Activated T-cell treated with anti-CD3 and anti-CD28 coated beads, Interleukin-2, amount 50 U/mL, for 4 hours (primary cell): ENCODE data around the gene DEFB131A. TPM values are rescaled to one million over a fixed set of nuclear protein-coding genes. Genes with fewer than 3 reads are reported as not detected.
"Not testable (repeated sequence)": the region's sequence is repeated elsewhere in the genome, so short reads cannot be mapped to it uniquely, and the experiment has no call there.

ENCODE experiments used
- ATAC-seq, 2 donors: fragments of 200-7000 bp; cut with Tn5 transposase; one replicate each; pipeline ENCODE4 v1.10.0; 2021
- DNase-seq: peaks from one replicate; pipeline ENCODE4 v3.0.0-alpha.2; 2020
- H3K27me3 Mint-ChIP-seq: one replicate; pipeline ENCODE4 v1.8.0; 2021; ENCODE audit warnings: low read depth, mixed read lengths
- H3K36me3 Mint-ChIP-seq: one replicate; pipeline ENCODE4 v1.8.0; 2022; ENCODE audit warnings: mixed read lengths; ENCODE audit not compliant: insufficient read depth
- H3K4me1 Mint-ChIP-seq: one replicate; pipeline ENCODE4 v1.8.0; 2021; ENCODE audit warnings: low read depth, mixed read lengths
- H3K4me3 Mint-ChIP-seq: one replicate; pipeline ENCODE4 v1.8.0; 2021; ENCODE audit warnings: mild to moderate bottlenecking, moderate library complexity, mixed read lengths
- H3K9me3 Mint-ChIP-seq: one replicate; pipeline ENCODE4 v1.8.0; 2021; ENCODE audit warnings: mixed read lengths
- total RNA-seq, 3 donors: library from RNA; stranded (reverse); gene quantifications; one replicate each; pipeline ENCODE4 v1.2.1, GENCODE V29; 2021

Gene DEFB131A, protein sequence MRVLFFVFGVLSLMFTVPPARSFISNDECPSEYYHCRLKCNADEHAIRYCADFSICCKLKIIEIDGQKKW
- not detected for total RNA-seq

GRCh38 chr4:9444114-9444513, at the start of gene DEFB131A:
TSS of gene DEFB131A (plus strand) at chr4:9444414. CDS start at chr4:9444534, 120 bp downstream.
- not testable (repeated sequence) for DNase-seq, H3K4me1 Mint-ChIP-seq, H3K36me3 Mint-ChIP-seq, H3K9me3 Mint-ChIP-seq, H3K4me3 Mint-ChIP-seq, H3K27me3 Mint-ChIP-seq, ATAC-seq

- not testable (repeated sequence) for DNase-seq, H3K9me3 Mint-ChIP-seq, H3K36me3 Mint-ChIP-seq, H3K27me3 Mint-ChIP-seq, ATAC-seq, H3K4me3 Mint-ChIP-seq, H3K4me1 Mint-ChIP-seq
Measured at GRCh38 chr4:9405774-9406173, 38.4 kb upstream of the DEFB131A start.

DNA sequence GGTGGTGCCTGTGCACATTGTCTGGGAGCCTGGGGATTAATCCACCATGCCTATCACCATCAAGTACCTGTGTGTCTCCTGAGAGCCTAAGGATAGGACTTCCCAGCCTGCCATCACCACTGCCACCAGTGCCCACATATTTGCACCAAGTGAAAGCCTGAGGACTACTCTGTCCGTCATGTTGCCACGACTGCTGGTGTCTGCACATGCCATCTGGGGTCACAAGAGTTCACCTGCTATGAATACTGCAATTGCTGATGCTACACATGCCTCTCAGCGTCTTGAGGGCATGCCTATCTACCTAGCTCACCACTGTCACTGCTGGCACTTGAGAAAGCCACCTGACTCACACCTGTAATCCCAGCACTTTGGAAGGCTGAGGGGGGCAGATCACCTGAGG, 37.7 kb upstream of the DEFB131A start:
- not testable (repeated sequence) for H3K4me3 Mint-ChIP-seq, H3K36me3 Mint-ChIP-seq, ATAC-seq, H3K4me1 Mint-ChIP-seq, H3K27me3 Mint-ChIP-seq, H3K9me3 Mint-ChIP-seq, DNase-seq

- no peaks in the 10 kb centered on the region for H3K4me1 Mint-ChIP-seq
Measured at GRCh38 chr4:9409793-9410192, 34.4 kb upstream of the DEFB131A start.

DNA sequence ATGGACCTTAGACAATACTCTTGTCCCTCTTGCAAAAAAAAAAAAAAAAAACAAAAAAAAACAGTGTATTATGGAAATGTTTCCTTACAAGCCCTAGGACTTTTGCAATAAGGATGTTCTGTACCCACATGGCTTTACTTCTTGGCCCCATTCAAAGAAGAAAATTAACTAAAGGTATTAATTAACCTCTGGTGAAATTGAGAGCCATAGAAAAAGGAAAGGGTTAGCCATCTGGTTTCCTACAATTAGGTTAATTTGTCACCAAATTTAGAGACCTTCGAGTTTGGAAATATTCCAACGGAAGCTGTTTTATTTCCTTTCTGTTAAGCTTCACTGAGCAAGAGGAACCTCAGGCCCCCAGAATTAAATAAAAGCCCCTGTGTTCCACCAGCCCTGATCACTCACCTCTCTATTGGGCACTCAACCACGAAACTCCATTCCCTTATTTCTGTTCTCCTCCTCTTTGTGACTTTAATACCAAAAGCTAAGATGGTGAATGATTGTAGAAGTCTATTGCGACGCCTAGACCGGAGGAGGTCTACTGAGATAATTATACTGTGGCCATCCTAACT, 22.2 kb upstream of the DEFB131A start:
- not testable (repeated sequence) for ATAC-seq, H3K36me3 Mint-ChIP-seq, H3K4me1 Mint-ChIP-seq, H3K27me3 Mint-ChIP-seq, DNase-seq, H3K9me3 Mint-ChIP-seq, H3K4me3 Mint-ChIP-seq

More at GRCh38 chr4:9409793-9410192, 34.4 kb upstream of the DEFB131A start:
- Mint-ChIP-seq H3K9me3 (peaks cover 13% of the 10 kb centered on the region), H3K27me3 (peaks cover 2% of the 10 kb centered on the region), H3K4me3 (no peak overlapping the region), H3K36me3 (no peaks in the 10 kb centered on the region)
- no peak for ATAC-seq
- no peak for DNase-seq

DNA sequence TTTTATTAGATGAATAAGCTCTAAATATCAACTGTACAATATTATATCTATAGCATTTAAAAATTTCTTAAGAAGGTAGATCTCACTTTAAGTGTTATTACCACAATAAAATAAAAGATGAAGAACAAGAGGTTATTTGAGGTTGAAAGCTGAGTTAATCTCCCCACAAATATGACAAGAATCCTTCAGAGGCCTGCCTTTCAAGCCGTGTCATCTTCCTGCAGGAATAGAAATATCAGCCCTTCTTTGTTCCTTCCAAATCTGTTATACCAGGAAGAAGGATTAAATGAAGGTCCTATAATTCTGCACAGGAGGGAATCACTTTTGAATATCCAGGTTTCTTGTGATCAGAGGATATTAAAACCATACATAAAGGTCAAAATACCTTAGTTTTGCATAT, 18.3 kb upstream of the DEFB131A start:
- H3K9me3 Mint-ChIP-seq, ATAC-seq, H3K4me1 Mint-ChIP-seq, H3K36me3 Mint-ChIP-seq, H3K4me3 Mint-ChIP-seq, DNase-seq, H3K27me3 Mint-ChIP-seq: not testable (repeated sequence)

DNA sequence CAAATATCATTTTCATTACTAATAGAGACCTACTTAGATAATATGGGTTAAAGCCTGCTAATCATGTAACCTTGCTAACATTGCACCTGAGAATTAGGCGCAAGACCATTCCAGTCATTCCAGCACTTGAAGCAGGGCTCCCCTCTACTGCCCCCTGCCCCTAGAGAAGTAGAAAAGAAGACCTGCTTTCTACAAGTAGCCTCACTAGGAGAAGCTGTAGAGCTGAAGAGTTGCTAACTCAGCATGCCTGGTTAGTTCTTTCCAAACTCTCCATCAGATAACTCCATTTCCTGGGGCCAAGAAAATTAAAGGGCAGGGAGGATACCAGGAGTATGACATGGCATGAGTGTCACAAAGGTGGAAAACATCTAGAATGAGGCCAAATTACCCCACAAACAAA, 14.2 kb upstream of the DEFB131A start:
- H3K36me3 Mint-ChIP-seq, H3K27me3 Mint-ChIP-seq, ATAC-seq, H3K9me3 Mint-ChIP-seq, H3K4me1 Mint-ChIP-seq, DNase-seq, H3K4me3 Mint-ChIP-seq: not testable (repeated sequence)

DNA sequence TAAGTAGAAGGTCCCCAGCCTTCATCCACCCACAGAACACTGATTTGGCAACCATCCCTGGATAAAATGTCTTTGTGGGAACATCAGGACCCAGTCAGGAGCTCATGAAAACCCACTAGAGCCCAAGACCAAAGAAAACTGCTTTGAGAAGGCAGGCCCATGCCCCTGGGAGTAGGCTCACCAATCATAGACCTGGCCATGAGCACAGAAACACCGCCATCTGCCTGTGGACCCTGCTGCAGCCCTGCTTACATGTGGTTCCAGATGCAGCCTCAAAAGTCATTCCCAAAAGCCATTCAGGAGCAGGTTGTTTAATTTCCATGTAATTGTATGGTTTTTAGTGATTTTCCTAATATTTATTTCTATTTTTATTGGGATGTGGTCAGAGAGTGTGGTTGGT, 10.9 kb upstream of the DEFB131A start:
- DNase-seq, H3K4me1 Mint-ChIP-seq, H3K36me3 Mint-ChIP-seq, H3K4me3 Mint-ChIP-seq, ATAC-seq, H3K27me3 Mint-ChIP-seq, H3K9me3 Mint-ChIP-seq: not testable (repeated sequence)

DNA sequence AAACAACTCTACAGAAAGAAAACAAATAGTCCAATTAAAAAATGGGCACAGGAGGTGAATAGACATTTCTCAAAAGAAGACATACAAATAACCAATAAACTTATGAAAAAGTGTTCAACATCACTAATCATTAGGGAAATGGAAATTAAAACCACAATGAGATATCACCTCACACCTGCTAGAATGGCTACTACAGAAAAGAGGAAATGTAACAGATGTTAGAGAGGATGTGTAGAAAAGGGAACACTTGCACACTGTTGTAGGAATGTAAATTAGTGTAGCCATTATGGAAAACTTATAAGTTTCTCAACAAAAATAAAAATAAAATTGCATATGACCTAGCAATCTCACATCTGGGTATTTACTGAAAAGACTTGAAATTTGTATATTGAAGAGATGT, 7.5 kb upstream of the DEFB131A start:
- H3K27me3 Mint-ChIP-seq, result not testable (repeated sequence)

DNA sequence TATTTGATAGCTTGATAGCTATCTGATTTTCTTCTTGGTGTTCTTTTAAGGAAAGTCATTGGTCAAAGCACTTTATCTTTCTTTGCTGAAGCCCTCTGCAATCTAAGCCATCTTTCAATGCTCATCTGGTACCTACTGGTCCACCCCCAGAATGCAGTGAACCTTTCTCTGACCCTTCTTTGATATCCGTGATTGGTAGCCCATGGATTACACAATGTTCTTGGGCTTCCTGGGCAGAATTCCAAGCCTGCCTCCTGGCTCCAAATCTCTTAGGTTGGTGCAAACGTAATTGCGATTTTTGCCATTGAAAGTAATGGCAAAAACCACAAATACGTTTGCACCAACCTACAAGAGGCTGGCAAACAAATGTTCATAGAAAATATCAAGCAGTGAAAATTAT, 1.9 kb upstream of the DEFB131A start:
- not testable (repeated sequence) for ATAC-seq, H3K36me3 Mint-ChIP-seq, H3K9me3 Mint-ChIP-seq, H3K27me3 Mint-ChIP-seq, H3K4me3 Mint-ChIP-seq, H3K4me1 Mint-ChIP-seq, DNase-seq

More for the DNA sequence above, 7.5 kb upstream of the DEFB131A start:
- not testable (repeated sequence) for H3K4me1 Mint-ChIP-seq, ATAC-seq, DNase-seq, H3K36me3 Mint-ChIP-seq, H3K4me3 Mint-ChIP-seq, H3K9me3 Mint-ChIP-seq

DNA sequence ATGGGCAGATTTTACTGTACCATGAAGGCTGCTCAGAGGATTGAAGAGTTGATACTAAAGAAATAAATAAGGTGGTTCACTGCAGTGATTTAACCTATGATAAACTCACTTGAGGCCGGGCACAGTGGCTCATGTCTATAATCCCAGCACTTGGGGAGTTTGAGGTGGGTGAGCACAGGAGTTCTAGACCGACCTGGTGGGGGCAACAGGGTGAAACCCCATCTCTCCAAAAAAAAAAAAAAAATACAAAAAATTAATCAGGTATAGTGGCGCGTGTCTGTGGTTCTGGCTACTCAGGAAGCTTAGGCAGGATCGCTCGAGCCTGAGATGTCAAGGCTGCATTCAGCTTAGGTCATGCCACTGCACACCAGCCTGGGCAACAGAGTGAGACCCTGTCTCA, 467 bp downstream of the DEFB131A start:
- H3K36me3 Mint-ChIP-seq, H3K4me1 Mint-ChIP-seq, H3K27me3 Mint-ChIP-seq, DNase-seq, H3K4me3 Mint-ChIP-seq, ATAC-seq, H3K9me3 Mint-ChIP-seq: not testable (repeated sequence)

DNA sequence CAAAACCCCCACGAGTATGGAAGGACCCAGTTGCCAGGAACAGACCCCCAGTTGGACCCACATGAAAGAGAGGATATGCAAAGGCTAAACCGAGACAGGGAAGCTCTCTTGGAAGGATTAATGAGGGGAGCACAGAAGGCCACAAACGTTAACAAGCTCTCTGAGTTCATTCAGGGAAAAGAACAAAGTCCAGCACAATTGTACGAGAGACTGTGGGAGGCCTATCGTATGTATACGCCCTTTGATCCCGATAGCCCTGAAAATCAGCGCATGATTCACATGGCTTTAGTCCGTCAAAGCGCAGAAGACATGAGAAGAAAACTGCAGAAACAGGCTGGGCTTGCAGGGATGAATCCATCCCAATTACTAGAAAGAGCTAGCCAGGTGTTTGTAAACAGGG, 8.0 kb downstream of the DEFB131A start:
- not testable (repeated sequence) for H3K4me3 Mint-ChIP-seq, H3K36me3 Mint-ChIP-seq, DNase-seq, H3K9me3 Mint-ChIP-seq, ATAC-seq, H3K27me3 Mint-ChIP-seq, H3K4me1 Mint-ChIP-seq

- H3K4me3 Mint-ChIP-seq, H3K9me3 Mint-ChIP-seq, H3K4me1 Mint-ChIP-seq, H3K36me3 Mint-ChIP-seq, DNase-seq, H3K27me3 Mint-ChIP-seq, ATAC-seq: not testable (repeated sequence)
Measured at GRCh38 chr4:9454284-9454683, 10.1 kb downstream of the DEFB131A start.

GRCh38 chr4:9455046-9455445, 10.8 kb downstream of the DEFB131A start:
- not testable (repeated sequence) for H3K9me3 Mint-ChIP-seq

DNA sequence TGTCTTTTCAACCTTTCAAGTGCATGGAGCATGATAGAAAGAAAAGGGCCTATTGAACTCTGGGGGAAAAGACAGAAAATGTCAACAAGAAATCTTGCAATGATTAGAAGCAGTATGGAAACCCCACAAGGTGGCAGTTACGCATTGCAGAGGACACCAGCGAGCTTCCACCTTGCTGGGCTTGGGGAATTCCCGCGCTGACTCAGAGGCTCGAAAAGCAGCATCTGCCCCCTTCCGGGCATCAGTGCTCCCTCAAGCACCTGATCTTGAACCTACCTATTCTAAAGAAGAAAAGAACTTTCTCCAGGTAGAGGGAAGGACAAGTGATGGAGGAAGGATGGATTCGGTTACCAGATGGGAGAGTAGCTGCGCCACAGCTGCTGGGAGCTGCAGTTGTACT, 35.3 kb downstream of the DEFB131A start:
- not testable (repeated sequence) for H3K9me3 Mint-ChIP-seq, H3K4me1 Mint-ChIP-seq, H3K36me3 Mint-ChIP-seq, H3K27me3 Mint-ChIP-seq, DNase-seq, H3K4me3 Mint-ChIP-seq, ATAC-seq

More at GRCh38 chr4:9455046-9455445, 10.8 kb downstream of the DEFB131A start:
- DNase-seq, H3K4me3 Mint-ChIP-seq, ATAC-seq, H3K27me3 Mint-ChIP-seq, H3K36me3 Mint-ChIP-seq, H3K4me1 Mint-ChIP-seq: not testable (repeated sequence)

DNA sequence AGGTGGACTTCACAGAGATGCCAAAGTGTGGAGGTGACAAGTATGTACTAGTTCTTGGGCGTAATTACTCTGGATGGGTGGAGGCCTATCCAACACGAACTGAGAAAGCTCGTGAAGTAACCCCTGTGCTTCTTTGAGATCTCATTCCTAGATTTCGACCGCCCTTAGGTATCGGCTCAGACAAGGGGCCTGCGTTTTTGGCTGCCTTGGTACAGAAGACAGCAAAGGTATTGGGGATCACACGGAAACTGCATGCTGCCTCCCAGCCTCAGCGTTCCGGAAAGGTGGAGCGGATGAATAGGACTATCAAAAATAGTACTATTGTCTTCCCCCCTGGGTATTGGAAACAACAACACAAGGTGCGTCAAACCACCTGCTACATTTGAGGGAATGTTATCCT, 35.9 kb downstream of the DEFB131A start:
- not testable (repeated sequence) for H3K9me3 Mint-ChIP-seq, H3K4me3 Mint-ChIP-seq, H3K4me1 Mint-ChIP-seq, DNase-seq, ATAC-seq, H3K27me3 Mint-ChIP-seq, H3K36me3 Mint-ChIP-seq
